Posterior cingulate gyrus (tissue), 11 donors: ENCODE measurements around the gene MOB2.

Source experiments
- DNase-seq, 10 donors: peaks; one replicate each; pipeline versions ENCODE4 v3.0.0 to v3.0.0-alpha.2; 2020 to 2021; ENCODE audit warnings: mixed read lengths in 3 of 10
- intact Hi-C: fragments of 100-400 bp; cut with DNase I; formaldehyde crosslinking; loops from one replicate; pipeline ENCODE4 v1.15.1; 2023

The MOB2 gene

DNA sequence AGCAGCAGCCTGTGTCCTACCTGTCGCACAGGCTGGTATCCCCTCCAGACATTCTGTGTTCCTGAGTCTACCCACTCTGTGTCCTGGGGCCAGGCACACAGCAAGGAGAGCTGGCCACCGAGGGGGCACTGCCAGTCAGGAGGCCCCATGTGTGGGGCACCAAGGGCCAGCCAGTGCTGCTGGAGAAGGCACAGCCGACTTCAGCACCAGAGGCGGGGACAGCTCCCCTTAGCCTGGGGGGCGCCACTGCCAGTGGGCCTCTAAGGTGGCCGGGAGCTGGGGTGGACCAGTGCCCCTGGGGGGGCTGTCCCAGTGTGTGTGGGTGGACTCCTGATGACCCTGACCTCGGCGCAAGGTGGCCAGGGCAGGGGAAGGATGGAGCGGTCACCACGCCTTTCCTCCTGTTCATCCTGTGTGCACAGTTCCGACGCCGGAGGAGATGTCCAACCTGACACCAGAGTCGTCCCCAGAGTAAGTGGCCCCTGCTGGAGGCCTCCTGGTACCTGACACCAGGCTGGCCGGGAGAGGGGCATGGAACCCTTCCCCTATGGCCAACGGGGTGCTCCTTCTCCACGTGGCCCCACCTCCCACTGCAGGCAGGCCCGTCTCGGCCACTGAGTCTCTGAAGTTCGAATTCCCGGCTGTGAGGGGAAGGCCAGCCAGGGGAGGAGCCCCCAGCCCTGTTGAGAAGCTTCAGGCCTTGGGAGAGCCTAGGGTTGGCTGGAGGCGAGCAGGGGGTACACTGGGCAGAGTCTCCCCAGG lies 35.4 kb downstream of the MOB2 start:
- DNase-seq, result no peak
- intact Hi-C loops, result no loop called here

DNA sequence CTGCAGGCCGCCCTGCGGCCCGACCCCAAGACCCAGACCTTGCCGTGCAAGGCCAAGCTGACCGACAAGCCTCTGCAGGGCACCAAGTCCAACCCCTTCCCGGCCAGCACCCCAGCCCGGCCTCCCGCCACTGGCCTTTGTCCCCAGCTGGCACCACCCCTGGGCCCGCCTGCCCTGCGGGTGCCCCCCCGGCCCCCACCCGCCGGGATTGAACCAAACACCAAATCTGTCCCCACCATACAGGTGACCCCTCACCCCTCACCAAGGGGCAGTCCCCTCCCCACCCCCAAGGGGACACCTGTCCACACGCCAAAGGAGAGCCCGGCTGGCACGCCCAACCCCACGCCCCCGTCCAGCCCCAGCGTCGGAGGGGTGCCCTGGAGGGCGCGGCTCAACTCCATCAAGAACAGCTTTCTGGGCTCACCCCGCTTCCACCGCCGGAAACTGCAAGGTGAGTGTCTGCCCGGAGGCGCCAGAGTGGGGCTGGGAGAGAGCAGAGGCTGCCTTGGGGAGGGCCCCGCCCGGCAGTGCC lies 36.2 kb downstream of the MOB2 start:
- intact Hi-C loops, result no loop called here
- DNase-seq, result no peak

DNA sequence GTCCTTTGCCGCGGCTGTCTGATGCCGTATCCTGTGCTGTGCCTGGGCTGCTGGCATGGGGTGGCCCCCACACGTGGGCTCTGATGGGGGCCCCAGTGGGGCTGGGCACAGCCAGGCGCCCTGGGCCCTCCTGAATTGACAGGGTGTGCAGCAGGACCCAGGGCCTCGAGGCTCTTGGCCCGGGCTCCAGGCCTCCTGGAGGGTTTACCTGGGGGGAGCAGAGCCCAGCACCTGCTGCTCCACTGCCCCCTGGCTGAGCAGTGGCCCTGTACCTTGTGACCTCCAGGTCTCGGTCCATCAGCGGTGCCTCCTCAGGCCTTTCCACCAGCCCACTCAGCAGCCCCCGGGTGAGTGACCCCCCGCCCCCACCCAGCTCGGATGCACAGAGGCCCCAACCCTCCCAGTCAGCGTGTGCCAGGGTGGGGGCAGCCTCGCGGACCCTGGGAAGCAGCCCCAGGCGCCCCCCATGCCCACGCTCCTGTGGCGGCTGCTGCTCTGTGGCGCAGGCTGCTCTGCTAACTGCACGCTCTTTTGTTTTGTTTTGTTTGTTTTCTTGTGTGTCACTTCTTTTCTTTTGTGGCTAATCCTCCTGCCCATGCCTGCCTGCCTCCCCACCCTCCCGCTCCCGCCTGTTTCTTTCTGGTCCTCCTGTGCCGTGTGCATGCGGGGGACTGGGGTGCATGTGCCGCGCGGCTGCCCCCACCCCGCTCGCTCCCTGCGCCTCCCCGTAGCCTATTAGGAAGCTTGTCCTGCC lies 36.9 kb downstream of the MOB2 start:
- no peak for DNase-seq
- intact Hi-C loops, result loop anchor here (5.0 kb wide), 1 partner anchor 52 kb away; no protein-coding TSS in a partner anchor

DNA sequence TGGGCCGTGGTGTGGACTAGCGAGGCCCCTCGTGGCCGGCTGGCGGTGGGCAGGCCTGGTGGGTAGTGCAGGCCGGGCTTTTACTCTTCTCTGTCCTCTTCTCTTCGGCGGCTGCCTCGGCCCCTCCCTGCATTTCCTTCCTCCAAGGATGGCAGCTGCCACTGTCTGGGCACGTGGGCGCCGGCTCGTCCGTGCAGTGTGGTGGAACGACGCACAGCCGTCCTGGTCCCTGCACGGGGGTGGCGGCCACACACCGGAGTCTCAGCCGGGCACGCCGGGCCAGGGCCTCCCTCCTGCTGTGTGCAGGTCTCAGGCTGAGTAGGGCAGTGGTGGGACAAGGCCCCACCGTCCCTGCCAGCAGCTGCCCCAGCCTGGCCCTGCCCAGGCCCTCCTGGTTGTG lies 37.7 kb downstream of the MOB2 start:
- DNase-seq, result peak in 7 of 10 donors; percentile 52 to 94 (median 64)
- intact Hi-C loops, result loop anchor here (5.0 kb wide), 1 partner anchor 52 kb away; no protein-coding TSS in a partner anchor

DNA sequence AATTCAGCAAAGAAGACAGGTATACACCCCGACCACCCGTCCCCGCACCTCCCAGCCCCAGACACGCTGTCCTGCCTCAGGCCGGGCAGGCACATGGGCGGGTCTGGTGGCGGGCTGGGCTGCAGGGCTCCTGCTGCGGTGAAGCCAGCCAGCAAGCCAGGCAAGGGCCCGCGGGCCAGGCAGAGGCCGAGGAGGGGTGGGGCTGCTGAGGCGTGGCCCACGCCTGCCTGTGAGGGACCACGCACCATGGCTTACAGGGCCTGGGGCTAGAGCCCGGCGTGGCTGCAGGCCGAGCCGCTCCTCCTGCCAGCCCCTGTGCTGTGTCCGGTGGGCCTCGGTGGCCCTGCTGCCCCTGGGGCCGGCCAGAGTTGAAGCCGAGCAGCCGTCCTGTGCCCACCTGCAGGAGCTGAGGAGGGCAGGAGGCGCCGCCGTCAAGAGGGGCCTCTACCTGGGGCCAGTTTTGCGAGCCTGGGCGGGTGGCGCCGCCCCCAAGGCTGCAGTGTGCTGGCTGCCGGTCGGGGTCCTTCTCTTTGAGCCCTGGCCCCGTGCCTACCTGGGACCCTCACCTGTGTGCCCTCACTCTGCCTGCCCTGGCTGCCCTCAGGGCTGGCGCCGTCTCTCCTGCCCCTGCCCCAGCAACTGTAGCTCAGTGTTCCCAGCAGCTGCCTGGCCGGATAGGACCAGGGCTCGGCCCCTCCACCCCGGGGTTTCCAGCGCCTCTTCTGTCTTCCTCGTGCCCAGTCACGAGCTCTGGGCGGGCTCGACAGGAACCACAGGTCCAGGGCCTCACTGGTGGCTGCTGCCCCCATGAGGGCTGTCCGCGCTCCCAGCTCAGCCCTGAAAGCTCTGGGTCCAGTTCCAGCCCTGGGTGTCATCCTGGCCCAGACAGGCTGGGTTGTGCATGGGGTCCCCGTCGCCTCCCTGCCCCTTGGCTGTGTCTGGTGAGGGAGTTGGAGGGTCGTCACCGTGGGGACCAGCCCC lies 38.4 kb downstream of the MOB2 start:
- peak in 8 of 10 donors; percentile 41 to 94 (median 62) for DNase-seq
- intact Hi-C loops, result loop anchor here (5.0 kb wide), 1 partner anchor 51 kb away; no protein-coding TSS in a partner anchor

DNA sequence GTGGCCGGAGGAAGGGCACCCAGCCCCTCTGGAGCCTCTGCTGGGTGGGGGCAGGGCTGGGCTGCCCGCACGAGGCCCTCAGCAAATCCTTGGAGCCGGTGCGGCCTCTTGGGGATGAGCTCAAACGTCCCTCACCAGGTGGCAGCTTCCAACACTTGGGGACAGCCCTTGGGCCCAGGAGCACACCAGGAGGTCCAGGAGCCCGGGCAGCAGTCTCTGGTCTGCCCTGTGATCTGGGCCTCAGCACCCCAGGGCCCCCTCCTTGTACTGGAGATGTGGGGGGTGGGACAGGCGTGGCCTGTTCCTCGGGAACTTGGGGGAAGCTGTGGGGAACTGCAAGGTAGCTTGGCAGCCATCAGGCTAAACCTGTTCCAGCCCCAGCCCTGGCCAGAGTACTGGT lies 40.0 kb downstream of the MOB2 start:
- intact Hi-C loops, result loop anchor here (5.0 kb wide), 1 partner anchor 49 kb away; no protein-coding TSS in a partner anchor
- no peak for DNase-seq

DNA sequence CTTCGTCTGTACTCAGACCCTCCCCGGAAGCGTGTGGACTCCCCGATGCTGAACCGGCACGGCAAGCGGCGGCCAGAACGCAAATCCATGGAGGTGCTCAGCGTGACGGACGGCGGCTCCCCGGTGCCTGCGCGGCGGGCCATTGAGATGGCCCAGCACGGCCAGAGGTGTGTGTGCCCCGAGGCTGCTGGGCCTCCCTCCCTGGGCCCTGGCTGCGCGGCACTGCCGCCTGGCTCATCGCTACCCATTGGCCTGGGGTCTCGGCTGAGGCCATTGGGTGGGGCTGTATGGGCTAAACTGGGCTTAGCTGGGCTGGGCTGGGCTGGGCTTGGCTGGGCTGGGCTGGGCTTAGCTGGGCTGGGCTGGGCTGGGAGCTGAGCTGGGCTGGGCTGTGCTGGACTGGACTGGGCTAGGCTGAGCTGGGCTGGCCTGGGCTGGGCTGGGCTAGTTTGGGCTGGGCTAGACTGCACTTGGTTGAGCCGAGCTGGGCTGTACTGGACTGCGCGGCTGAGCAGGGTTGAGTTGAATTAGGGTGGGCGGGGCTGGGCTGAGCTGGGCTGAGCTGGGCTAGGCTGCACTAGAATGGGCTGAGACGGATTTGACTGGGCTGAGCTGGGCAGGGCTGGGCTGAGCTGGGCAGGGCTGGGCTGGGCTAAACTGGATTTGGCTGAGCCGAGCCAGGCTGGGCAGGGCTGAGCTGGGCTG lies 40.7 kb downstream of the MOB2 start:
- intact Hi-C loops, result loop anchor here (5.0 kb wide), 1 partner anchor 49 kb away; no protein-coding TSS in a partner anchor
- no peak for DNase-seq

DNA sequence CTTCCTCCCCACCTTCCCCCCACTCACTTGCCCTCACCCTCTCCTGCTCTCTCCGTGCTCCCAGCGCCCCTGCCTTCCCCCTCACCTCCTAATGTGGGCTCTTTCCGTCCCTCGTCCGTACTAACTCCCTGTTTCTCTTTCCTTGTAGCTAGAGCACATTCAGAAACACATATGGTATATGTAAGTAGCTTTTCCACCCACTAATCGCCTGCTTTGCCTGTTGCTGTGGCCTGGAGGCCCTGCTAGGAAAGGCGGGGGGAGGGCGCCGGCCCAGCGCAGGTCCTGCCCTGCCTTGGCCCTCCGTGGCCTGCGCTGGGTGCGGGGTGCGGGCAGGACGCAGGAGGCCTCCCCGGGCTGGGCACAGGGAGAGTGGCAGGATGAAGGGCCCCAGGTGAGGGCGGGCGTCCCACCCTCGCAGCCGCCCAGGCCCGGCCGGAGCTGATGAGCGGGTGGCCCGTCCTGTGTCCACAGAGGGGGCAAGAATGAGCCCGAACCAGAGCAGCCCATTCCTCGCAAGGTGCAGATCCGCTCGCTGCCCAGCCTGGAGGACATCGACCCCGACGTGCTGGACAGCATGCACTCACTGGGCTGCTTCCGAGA lies 41.7 kb downstream of the MOB2 start:
- intact Hi-C loops, result loop anchor here (5.0 kb wide), 1 partner anchor 48 kb away; no protein-coding TSS in a partner anchor
- DNase-seq, result no peak

DNA sequence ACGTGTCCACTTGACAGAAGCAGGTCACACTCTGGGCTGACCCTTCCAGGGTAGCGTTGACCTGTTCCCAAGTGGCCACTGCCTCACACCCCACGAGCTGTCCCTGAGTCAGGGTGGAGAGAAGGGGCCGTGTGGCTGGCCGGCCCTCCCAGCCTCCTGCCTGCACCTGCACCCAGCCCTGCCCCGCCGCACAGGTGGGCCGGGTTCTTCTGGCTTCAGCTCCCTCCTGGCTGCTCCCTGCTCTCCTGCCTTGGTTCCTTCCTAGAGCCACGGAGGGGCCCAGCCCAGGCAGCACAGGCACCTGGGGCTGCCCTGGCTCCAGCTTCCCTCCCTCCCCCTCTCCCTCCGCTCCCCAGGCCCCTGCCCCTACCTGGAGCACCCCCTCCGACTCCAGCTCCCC lies 42.3 kb downstream of the MOB2 start:
- intact Hi-C loops, result no loop called here
- DNase-seq, result no peak

DNA sequence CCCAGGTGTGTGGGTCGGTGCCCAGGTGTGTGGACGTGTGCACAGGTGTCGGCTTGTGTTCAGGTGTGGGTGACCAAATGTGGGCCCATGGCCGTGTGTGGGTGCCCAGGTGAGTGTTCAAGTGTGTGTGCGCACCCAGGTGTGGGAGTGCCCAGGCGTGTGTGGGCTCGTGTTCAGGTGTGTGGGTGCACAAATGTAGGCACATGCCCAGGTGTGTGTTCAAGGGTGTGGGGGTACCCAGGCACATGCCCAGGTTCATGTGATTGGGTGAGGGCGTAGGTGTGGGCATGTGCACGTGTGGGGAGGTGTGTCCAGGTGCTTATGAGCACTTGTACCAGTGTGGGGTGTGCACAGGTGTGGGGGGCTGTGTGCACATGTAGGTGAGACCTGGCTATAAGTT lies 42.8 kb downstream of the MOB2 start:
- intact Hi-C loops, result no loop called here

DNA sequence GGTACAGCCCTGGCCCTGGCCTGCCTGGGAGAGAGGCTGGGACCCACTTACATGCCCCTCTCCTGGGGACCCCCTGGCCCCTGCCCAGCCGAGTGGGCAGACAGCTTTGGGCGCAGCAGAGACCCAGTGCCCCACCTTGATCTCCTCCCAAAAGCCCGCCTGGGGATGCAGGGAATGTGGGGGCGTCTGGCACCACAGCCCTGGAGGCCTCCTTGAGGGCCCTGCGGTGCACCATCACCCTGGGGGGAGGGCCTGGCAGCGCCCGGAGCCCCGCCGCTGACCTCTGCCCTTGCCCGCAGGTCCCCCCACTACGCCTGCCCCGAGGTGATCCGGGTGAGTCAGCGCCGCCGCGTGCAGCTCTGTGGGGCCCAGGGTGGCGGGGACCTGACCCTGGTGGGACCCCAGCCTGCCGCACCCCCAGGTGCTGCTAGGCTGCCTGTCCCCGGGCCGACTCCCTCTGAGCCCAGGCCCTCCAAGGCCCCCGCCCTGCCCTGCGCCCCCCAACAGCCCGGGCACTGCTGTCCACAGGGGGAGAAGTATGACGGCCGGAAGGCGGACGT lies 43.7 kb downstream of the MOB2 start:
- intact Hi-C loops, result no loop called here
- no peak for DNase-seq

More for the DNA sequence above, 42.8 kb downstream of the MOB2 start:
- DNase-seq, result no peak

DNA sequence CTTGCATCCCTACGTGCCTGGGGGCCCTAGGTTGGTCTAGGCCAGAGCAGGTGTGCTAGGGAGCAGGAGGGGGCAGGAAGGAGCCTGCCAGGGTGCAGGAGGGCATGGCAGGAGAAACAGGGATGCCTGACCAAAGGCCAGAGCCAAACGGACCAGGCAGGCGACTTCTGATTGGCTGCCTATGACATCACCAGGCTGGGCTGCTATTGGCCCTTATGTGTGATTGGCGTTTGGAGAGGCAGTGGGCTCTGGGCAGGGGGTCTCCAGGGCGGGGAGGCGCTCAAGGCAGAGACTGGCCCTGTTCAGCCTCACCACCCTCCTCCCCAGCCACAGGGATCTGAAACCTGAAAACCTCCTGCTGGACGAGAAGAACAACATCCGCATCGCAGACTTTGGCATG lies 44.4 kb downstream of the MOB2 start:
- intact Hi-C loops, result no loop called here
- peak in 4 of 10 donors; percentile 41 to 92 (median 46) for DNase-seq

DNA sequence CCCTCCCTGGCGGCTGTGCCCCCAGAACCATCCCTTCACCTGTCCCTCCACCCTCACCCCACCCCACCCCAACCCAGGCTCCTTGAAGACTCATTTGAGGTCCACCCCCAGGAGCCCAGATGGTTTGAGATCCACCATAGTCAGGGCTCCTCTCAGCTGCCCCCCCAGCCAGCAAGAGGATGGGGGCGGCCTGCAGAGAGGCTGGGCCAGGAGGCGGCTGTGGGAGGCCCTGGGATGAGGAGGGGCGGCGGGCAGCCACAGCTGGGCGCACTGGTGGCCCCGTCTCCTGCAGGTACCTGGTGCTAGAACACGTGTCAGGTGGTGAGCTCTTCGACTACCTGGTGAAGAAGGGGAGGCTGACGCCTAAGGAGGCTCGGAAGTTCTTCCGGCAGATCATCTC lies 46.1 kb downstream of the MOB2 start:
- intact Hi-C loops, result no loop called here
- DNase-seq, result no peak

DNA sequence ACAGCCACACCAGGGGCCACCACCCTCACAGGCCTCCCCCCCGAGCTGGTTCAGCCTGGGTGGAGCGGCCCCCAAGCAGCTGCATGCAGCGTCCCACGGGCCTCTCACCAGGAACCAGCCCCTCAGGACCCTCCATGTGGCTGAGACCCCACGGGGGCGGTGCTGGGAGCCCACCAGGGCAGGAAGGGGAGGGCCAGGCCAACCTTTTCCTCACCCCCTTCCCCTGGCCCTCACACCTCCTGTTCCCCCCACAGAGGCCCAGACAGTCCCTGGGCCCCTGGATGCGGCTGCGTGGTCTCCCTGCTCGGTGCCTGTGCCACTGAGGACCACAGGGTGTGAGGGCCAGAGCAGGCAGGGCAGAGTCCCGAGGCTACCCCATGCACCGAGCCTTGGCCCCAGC lies 46.5 kb downstream of the MOB2 start:
- no peak for DNase-seq
- intact Hi-C loops, result no loop called here

DNA sequence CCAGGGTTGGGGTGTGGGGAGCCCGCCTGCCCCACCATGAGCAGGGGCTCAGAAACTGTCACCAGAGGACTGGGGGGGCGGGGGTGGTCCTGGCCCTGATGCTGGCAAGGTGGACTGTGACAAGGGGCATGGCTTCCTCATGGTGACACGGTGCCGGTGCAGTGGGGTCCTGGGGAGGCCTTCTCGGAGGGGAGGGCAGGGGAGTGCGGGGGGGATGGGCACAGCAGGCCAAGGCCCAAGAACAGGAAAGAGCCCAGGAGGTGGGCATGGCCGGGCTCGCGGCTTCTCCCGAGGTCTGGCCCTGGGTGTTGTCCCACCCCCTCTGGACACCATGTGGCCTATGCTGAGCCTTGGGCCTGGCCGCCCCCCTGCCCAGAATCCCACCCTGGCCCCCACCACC lies 47.2 kb downstream of the MOB2 start:
- no peak for DNase-seq
- intact Hi-C loops, result no loop called here

DNA sequence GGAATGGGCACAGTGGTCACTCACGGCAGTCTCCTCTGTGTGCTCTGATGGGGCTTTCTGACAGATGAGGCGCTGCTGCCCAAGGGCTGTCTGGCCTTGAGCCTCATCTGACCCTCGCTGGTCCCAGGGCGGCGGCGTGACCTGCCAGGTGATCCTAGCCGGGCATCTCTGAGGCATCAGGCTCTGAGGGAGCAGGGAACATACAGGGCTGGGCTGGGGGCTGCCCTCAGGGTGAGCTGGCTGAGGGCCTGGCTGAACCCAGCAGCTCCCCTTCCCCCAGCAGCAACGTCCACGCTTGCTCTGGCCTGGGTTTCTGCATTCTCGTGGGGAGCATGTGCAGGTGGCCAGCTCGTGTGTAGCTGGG lies 47.6 kb downstream of the MOB2 start:
- DNase-seq, result no peak

DNA sequence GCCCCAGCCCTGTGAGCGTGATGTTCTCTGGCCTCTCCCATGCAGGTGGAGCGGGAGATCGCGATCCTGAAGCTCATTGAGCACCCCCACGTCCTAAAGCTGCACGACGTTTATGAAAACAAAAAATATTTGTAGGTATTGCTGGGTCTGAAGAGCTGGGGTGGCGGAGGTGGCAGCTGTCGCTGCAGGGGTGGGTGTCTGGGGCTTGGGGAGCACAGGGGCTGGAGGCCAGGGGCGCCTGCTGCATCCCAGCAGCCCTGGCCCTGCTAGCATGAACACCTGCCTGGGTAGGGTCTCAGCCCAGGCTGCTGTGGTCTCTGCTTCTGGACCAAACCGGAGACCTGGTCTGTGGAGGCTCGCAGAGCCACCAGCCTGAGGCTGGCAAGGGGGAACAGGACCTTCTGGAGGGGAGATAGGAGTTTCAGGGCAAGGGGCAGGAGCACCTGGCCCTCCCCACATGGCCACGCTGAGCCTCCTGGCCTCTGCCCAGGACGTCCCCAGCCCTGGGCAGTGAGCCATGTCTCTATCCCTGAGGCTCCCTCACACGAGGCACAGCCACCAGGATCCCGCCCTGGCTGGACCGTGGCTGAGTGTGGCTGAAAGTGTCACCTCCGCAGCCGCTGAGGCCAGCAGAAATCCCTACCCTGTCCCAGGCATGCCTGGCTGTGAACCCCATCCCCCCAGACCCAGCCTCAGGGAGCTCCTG lies 48.2 kb downstream of the MOB2 start:
- no peak for DNase-seq
- intact Hi-C loops, result no loop called here

More for the DNA sequence above, 47.6 kb downstream of the MOB2 start:
- intact Hi-C loops, result no loop called here

DNA sequence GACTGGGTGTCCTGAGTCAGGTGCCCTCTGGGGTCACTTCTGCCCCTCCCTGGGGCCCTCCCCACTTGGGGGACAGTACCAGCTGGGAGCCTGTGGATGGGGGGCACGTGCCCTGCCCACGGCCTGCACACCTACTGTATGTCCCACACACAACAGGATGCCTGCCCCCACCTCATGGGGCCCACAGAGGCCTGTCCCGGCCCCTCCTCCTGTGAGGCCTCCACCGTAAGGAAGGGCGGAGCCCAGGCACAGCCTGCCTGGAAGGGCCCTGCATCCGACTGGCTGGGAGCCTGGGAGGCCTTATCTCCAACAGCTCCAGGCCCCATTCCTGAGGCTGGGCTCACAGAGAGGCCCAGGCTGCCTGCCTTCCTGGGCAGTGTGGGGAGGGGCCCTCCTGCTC lies 49.1 kb downstream of the MOB2 start:
- DNase-seq, result no peak
- intact Hi-C loops, result no loop called here
